Kidney (tissue), 14 donors: Measurements from ENCODE around the gene PEDS1. TPM values are rescaled to one million over a fixed set of nuclear protein-coding genes. Genes with fewer than 3 reads are reported as not detected.
A peak's percentile ranks its signal among the peaks of the same experiment; 100 is the strongest.

Experiments used
- DNase-seq, 5 donors: peaks; one replicate each; pipeline ENCODE4 v3.0.0-alpha.2; 2013 to 2020
- FAIRE-seq: peaks from 2 replicates; lab custom pipeline; 2012; peaks lifted over from hg19 to GRCh38; lab: Jason Lieb, UNC
- H3K27ac ChIP-seq, 2 donors: one replicate each; pipeline ENCODE4 v1.7.0; 2013; ENCODE audit warnings: low read depth in 2 of 2, low read length in 2 of 2, inconsistent platforms in 1 of 2
- H3K27me3 ChIP-seq: one replicate; pipeline ENCODE4 v1.7.1; 2013; ENCODE audit warnings: low read length, inconsistent platforms; ENCODE audit not compliant: control insufficient read depth, insufficient read depth
- H3K36me3 ChIP-seq, 3 donors: one replicate each; pipeline versions ENCODE4 v1.7.0 to v1.7.1; 2013; ENCODE audit warnings: low read length in 3 of 3, control low read depth in 1 of 3, inconsistent platforms in 1 of 3; ENCODE audit not compliant: insufficient read depth in 3 of 3, control insufficient read depth in 2 of 3
- H3K4me1 ChIP-seq, 3 donors: one replicate each; pipeline versions ENCODE4 v1.7.0 to v1.7.1; 2013; ENCODE audit warnings: low read length in 3 of 3, inconsistent platforms in 1 of 3, low read depth in 1 of 3; ENCODE audit not compliant: control insufficient read depth in 2 of 3, insufficient read depth in 2 of 3
- H3K4me3 ChIP-seq, 3 donors: one replicate each; pipeline versions ENCODE4 v1.7.0 to v1.8.1; 2013; ENCODE audit warnings: low read length in 3 of 3, control low read depth in 1 of 3, inconsistent platforms in 1 of 3
- H3K9ac ChIP-seq, 3 donors: one replicate each; pipeline versions ENCODE4 v1.7.0 to v1.7.1; 2013; ENCODE audit warnings: low read length in 3 of 3, control low read depth in 1 of 3, inconsistent platforms in 1 of 3
- H3K9me3 ChIP-seq, 3 donors: one replicate each; pipeline versions ENCODE4 v1.7.0 to v1.7.1; 2013; ENCODE audit warnings: low read length in 3 of 3, control low read depth in 1 of 3, inconsistent platforms in 1 of 3; ENCODE audit not compliant: control insufficient read depth in 2 of 3, insufficient read depth in 1 of 3
- CTCF ChIP-seq: IDR thresholded peaks from 3 replicates; pipeline ENCODE4 v1.5.1; 2012; ENCODE audit warnings: mild to moderate bottlenecking, moderate library complexity, borderline replicate concordance; ENCODE audit not compliant: insufficient read depth; ENCODE audit errors: extremely low read depth
- intact Hi-C: fragments of 100-400 bp; cut with DNase I; formaldehyde crosslinking; loops from one replicate; pipeline ENCODE4 v1.11.1; 2022
- polyA plus RNA-seq: library from polyadenylated mRNA; stranded (reverse); fragments of 350-450 nt; fragmentation: Illumina TruSeq; extraction: RNeasy Lipid Tissue Mini Kit (QIAGEN cat#74804); gene quantifications from one replicate; pipeline ENCODE4 v1.2.3, GENCODE V29; 2014; ENCODE audit warnings: low read depth, low replicate concordance; ENCODE audit not compliant: insufficient read depth
- total RNA-seq: library from RNA; stranded (reverse); fragmentation: NEBNext Ultra II Directional; extraction: Animal tissue kit (Norgen Biotek cat#: 25700); gene quantifications from one replicate; pipeline ENCODE4 v1.2.1, GENCODE V29; 2021
- donor health status: control.
- donor health status: control.
- donor health status: control.
- donor health status: control.
- donor health status: control.
- donor health status: DM: yes; HTN: yes; CAD: no.
- donor health status: Normal renal cell carcinoma (clear cell type).

The PEDS1 gene
- total and polyA plus RNA-seq, 2 donors from 2014 or later: 16.3 to 18.3 TPM

DNA sequence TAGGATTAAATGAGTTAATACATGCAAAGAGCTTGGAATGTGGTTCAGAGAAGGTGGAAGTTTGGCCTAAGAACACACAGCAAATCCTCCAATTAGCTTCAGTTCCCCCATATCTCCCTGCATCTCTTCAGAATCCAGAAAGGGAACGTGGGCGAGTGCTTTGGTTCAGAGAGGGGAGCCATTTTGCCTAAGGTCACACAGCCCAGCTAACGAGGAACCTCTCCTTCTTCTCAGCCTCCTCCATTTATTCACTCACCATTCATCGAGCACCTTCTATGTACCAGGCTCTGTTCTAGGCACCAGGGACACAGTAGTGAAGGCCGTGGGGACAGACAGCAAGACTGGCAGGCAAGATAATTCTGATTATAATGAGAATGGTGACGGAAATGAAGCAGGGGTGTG lies 34.8 kb upstream of the PEDS1 start:
- FAIRE-seq (no peak), DNase-seq (no peak)
- H3K9me3 ChIP-seq: no peaks in the 10 kb centered on the region
- H3K4me3 ChIP-seq: no peak overlapping the region
- no peaks in the 10 kb centered on the region for H3K27me3 ChIP-seq
- H3K27ac ChIP-seq: no peak overlapping the region
- intact Hi-C loops: loop anchor here (5.0 kb wide), 2 partner anchors 279 to 384 kb away; no protein-coding TSS in a partner anchor
- H3K36me3 ChIP-seq: no peaks in the 10 kb centered on the region
- peaks cover 0 to 6% (median 6%) of the 10 kb centered on the region in 3 donors for H3K4me1 ChIP-seq
- H3K9ac ChIP-seq: no peak overlapping the region
- TF ChIP-seq CTCF: no peak

DNA sequence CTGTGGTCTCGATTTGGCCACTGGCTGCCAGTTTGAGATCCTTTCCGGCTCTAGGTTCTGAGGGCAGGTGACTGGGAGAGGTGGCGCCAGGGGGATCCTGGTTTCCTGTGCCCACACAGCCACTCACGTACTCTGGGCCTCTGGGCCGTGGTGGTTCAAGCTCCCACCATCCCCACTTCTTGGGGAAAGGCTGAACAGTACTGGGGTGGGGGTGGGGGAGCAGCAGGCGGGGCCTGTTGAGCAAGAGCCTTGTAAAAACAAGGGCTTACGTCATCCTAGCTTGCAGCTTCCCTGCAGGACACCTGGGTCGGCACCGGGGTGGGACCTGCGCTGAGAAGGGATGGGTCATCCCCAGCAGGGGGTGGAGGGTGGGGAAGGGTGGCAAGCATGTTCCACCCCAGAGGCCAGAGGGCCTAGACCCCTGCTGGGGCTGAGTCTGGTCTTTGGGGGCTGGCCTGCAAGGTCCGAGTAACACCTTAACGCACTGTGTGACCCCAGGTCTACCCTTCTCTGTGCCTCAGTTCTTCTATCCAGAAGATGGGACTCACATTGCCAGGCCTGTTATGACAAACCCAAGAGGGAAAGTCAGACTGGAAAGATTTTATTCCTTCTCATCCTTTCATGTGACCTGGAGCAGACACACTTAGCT lies 34.0 kb upstream of the PEDS1 start:
- Histone ChIP-seq H3K9ac (no peak overlapping the region), H3K4me3 (no peak overlapping the region), H3K27me3 (no peaks in the 10 kb centered on the region), H3K9me3 (no peaks in the 10 kb centered on the region), H3K4me1 (no peaks in the 10 kb centered on the region), H3K27ac (no peak overlapping the region), H3K36me3 (no peaks in the 10 kb centered on the region)
- no peak for FAIRE-seq
- peak in 1 of 5 donors; percentile 88 for DNase-seq
- no peak for TF ChIP-seq CTCF
- intact Hi-C loops: loop anchor here (5.0 kb wide), 2 partner anchors 280 to 385 kb away; no protein-coding TSS in a partner anchor

DNA sequence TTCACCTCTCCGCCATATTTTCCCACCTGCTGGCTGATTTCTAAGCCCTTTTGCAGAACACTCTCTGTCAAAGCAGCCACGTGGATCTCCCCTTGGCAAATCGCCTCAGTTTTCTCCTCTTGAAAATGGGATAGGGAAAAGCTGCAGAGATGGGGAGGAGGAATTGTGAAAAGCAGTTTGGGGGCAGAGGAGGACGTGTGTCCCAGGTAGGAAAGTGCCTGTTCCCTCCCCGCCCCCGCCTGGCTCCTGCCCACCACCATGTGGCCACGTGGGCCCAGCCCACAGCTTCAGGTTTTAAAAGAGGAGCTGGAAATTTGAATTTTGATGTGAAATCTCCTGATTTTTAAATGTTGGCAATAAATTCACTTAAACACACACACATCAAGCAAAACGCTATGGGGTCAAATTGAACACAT lies 33.5 kb upstream of the PEDS1 start:
- Histone ChIP-seq H3K27me3 (no peaks in the 10 kb centered on the region), H3K27ac (no peak overlapping the region), H3K4me3 (no peak overlapping the region), H3K9ac (no peak overlapping the region), H3K4me1 (no peaks in the 10 kb centered on the region), H3K9me3 (no peaks in the 10 kb centered on the region), H3K36me3 (no peaks in the 10 kb centered on the region)
- FAIRE-seq (no peak), DNase-seq (no peak)
- intact Hi-C loops: loop anchor here (5.0 kb wide), 2 partner anchors 280 to 385 kb away; no protein-coding TSS in a partner anchor
- no peak for TF ChIP-seq CTCF
